ENCODE measurements around the gene JAG1. TPM values are rescaled to one million over a fixed set of nuclear protein-coding genes. Genes with fewer than 3 reads are reported as not detected.

Gene JAG1
- total and polyA plus RNA-seq, 2 experiments from 2014 or later = 18.3 to 53.2 TPM

DNA sequence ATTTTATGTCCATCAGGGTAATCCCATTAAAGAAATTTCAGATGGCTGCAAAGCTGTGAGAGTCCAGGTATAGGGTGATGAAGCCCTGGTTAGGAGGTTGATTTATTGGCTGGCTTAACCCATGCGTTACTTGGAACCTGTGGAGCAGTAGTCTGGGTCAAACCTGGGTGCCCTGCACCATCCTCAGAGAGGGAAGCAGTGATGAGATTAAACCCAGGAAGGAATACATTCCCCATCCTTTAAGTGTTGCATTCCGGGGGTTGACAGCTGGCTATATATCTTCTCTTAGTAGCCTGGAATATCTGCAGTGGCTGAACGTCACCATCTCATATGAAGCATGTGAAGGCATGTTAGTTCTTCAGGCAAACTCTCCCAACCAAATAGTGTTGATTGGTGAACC, 44.9 kb upstream of the JAG1 start:
- TF ChIP-seq, protein P1, sequence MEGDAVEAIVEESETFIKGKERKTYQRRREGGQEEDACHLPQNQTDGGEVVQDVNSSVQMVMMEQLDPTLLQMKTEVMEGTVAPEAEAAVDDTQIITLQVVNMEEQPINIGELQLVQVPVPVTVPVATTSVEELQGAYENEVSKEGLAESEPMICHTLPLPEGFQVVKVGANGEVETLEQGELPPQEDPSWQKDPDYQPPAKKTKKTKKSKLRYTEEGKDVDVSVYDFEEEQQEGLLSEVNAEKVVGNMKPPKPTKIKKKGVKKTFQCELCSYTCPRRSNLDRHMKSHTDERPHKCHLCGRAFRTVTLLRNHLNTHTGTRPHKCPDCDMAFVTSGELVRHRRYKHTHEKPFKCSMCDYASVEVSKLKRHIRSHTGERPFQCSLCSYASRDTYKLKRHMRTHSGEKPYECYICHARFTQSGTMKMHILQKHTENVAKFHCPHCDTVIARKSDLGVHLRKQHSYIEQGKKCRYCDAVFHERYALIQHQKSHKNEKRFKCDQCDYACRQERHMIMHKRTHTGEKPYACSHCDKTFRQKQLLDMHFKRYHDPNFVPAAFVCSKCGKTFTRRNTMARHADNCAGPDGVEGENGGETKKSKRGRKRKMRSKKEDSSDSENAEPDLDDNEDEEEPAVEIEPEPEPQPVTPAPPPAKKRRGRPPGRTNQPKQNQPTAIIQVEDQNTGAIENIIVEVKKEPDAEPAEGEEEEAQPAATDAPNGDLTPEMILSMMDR (IDR thresholded peaks at IDR 0.05; ENCODE audit: low read depth, low read length) = no peak
- H3K27ac ChIP-seq = no peak overlapping the region
- no peaks in the 10 kb centered on the region for H3K36me3 ChIP-seq
- no peak for DNase-seq (ENCODE audit: low read depth in 1 of 2, low spot score in 1 of 2)
- H3K9me3 ChIP-seq (ENCODE audit: low read depth) = no peaks in the 10 kb centered on the region
- H3K27me3 ChIP-seq = no peaks in the 10 kb centered on the region
- no peak overlapping the region for H3K4me3 ChIP-seq
- peaks cover 13% of the 10 kb centered on the region for H3K4me1 ChIP-seq (ENCODE audit: low read depth)

- DNase-seq (ENCODE audit: low read depth in 1 of 2, low spot score in 1 of 2) = no peak
- H3K36me3 ChIP-seq = no peaks in the 10 kb centered on the region
- no peaks in the 10 kb centered on the region for H3K9me3 ChIP-seq (ENCODE audit: low read depth)
- TF ChIP-seq, protein P1 (IDR thresholded peaks at IDR 0.05; ENCODE audit: low read depth, low read length) = no peak
- peak overlapping the region; percentile 16 for H3K27ac ChIP-seq
- H3K4me1 ChIP-seq (ENCODE audit: low read depth) = peaks cover 13% of the 10 kb centered on the region
- no peaks in the 10 kb centered on the region for H3K27me3 ChIP-seq
- H3K4me3 ChIP-seq = no peak overlapping the region
Measured at GRCh38 chr20:10716855-10717254, 43.1 kb upstream of the JAG1 start.

DNA sequence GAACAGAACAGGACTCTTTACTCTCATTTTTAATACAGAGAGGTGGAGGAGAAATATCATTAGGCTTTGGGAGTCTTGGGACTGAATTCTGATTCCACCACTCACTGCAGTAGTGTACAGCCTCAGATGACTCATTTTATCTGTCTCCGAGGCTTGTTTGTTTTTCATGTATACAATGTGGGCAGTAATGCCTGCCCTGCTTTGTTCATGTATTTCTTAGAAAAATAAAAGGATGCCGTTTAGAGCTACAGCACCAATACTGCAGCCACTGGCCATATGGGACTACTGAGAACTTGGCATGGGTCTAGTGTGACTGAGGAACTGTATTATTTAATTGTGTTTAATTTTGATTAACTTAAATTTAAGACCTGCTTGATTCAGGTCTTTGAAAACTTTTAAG, 41.2 kb upstream of the JAG1 start:
- TF ChIP-seq, protein P1 (IDR thresholded peaks at IDR 0.05; ENCODE audit: low read depth, low read length) = no peak
- H3K4me1 ChIP-seq (ENCODE audit: low read depth) = peaks cover 13% of the 10 kb centered on the region
- no peaks in the 10 kb centered on the region for H3K27me3 ChIP-seq
- H3K36me3 ChIP-seq = no peaks in the 10 kb centered on the region
- no peak for DNase-seq (ENCODE audit: low read depth in 1 of 2, low spot score in 1 of 2)
- no peaks in the 10 kb centered on the region for H3K9me3 ChIP-seq (ENCODE audit: low read depth)
- no peak overlapping the region for H3K4me3 ChIP-seq
- no peak overlapping the region for H3K27ac ChIP-seq

GRCh38 chr20:10714236-10714975, 40.6 kb upstream of the JAG1 start:
- Histone ChIP-seq H3K4me1 (ENCODE audit: low read depth) (peaks cover 13% of the 10 kb centered on the region), H3K36me3 (no peaks in the 10 kb centered on the region), H3K4me3 (no peak overlapping the region), H3K9me3 (ENCODE audit: low read depth) (no peaks in the 10 kb centered on the region), H3K27me3 (no peaks in the 10 kb centered on the region), H3K27ac (no peak overlapping the region)
- TF ChIP-seq, protein P1 (IDR thresholded peaks at IDR 0.05; ENCODE audit: low read depth, low read length) = no peak
- no peak for DNase-seq (ENCODE audit: low read depth in 1 of 2, low spot score in 1 of 2)

GRCh38 chr20:10713161-10713560, 39.4 kb upstream of the JAG1 start:
- no peak overlapping the region for H3K27ac ChIP-seq
- DNase-seq (ENCODE audit: low read depth in 1 of 2, low spot score in 1 of 2) = no peak
- H3K4me3 ChIP-seq = no peak overlapping the region
- H3K27me3 ChIP-seq = no peaks in the 10 kb centered on the region
- no peaks in the 10 kb centered on the region for H3K9me3 ChIP-seq (ENCODE audit: low read depth)
- H3K4me1 ChIP-seq (ENCODE audit: low read depth) = peaks cover 13% of the 10 kb centered on the region
- H3K36me3 ChIP-seq = no peaks in the 10 kb centered on the region
- TF ChIP-seq, protein P1 (IDR thresholded peaks at IDR 0.05; ENCODE audit: low read depth, low read length) = no peak

Data from cardiac muscle cell (in vitro differentiated cells and primary cell).